Thoracic aorta (tissue), 2 donors: ENCODE data around the gene CCDC167. TPM values are rescaled to one million over a fixed set of nuclear protein-coding genes. Genes with fewer than 3 reads are reported as not detected.

Source experiments
- ATAC-seq: fragments of 150-250 bp; one replicate; pipeline ENCODE4 v1.8.0; 2017; ENCODE audit warnings: low read depth; ENCODE audit not compliant: insufficient number of reproducible peaks, low FRiP score
- DNase-seq: peaks from one replicate; pipeline ENCODE4 v3.0.0-alpha.2; 2020; ENCODE audit warnings: low spot score
- H3K27ac ChIP-seq, 2 donors: fragments of 200-600 bp; sonication (generic); 1 replicate in 1 of 2; 2 replicates in 1 of 2; pipeline ENCODE4 v1.5.1; 2016; ENCODE audit warnings: mild to moderate bottlenecking in 2 of 2, moderate library complexity in 2 of 2
- H3K27me3 ChIP-seq: fragments of 200-600 bp; sonication (generic); replicated peaks from 2 replicates; pipeline ENCODE4 v1.6.0; 2016; ENCODE audit warnings: mild to moderate bottlenecking; ENCODE audit not compliant: insufficient read depth
- H3K36me3 ChIP-seq: fragments of 200-600 bp; sonication (generic); one replicate; pipeline ENCODE4 v1.5.1; 2016
- H3K4me1 ChIP-seq, 2 donors: fragments of 200-600 bp; sonication (generic); 1 replicate in 1 of 2; 2 replicates in 1 of 2; pipeline versions ENCODE4 v1.5.1 to v1.6.0; 2016; ENCODE audit warnings: low read depth in 2 of 2, mild to moderate bottlenecking in 1 of 2; ENCODE audit not compliant: control insufficient read depth in 1 of 2
- H3K4me3 ChIP-seq: fragments of 200-600 bp; sonication (generic); 2 replicates; pipeline ENCODE4 v1.5.1; 2016; ENCODE audit warnings: mild to moderate bottlenecking
- H3K9me3 ChIP-seq: fragments of 200-600 bp; sonication (generic); 2 replicates; pipeline ENCODE4 v1.5.1; 2016
- CTCF ChIP-seq: fragments of 200-600 bp; sonication (generic); IDR thresholded peaks from one replicate; pipeline ENCODE4 v1.5.1; 2019; ENCODE audit warnings: antibody characterized with exemption
- total RNA-seq, 2 donors: library from RNA; depleted of rRNA; stranded (reverse); fragments of >200 nt; gene quantifications; one replicate each; pipeline versions ENCODE4 v1.1.0 to v1.2.3, GENCODE V29; 2016

CCDC167 gene
- total RNA-seq, 2 donors from 2014 or later, result 14.4 to 20.8 TPM

GRCh38 chr6:37460805-37461204 lies 38.9 kb downstream of the CCDC167 start:
- H3K27ac ChIP-seq, result no peak overlapping the region
- H3K27me3 ChIP-seq, result no peaks in the 10 kb centered on the region
- no peak overlapping the region for H3K4me3 ChIP-seq
- no peak for TF ChIP-seq CTCF
- DNase-seq (no peak), ATAC-seq (no peak)
- H3K4me1 ChIP-seq, result peaks cover 0 to 13% of the 10 kb centered on the region in 2 donors
- H3K36me3 ChIP-seq, result peaks cover 53% of the 10 kb centered on the region
- no peaks in the 10 kb centered on the region for H3K9me3 ChIP-seq

GRCh38 chr6:37459981-37460800 lies 39.5 kb downstream of the CCDC167 start:
- peaks cover 0 to 13% of the 10 kb centered on the region in 2 donors for H3K4me1 ChIP-seq
- no peak for DNase-seq
- H3K9me3 ChIP-seq, result no peaks in the 10 kb centered on the region
- H3K27ac ChIP-seq, result no peak overlapping the region
- H3K36me3 ChIP-seq, result peaks cover 53% of the 10 kb centered on the region
- no peak for TF ChIP-seq CTCF
- H3K4me3 ChIP-seq, result no peak overlapping the region
- ATAC-seq, result no peak
- H3K27me3 ChIP-seq, result no peaks in the 10 kb centered on the region

GRCh38 chr6:37456816-37457560 lies 42.7 kb downstream of the CCDC167 start:
- DNase-seq (no peak), ATAC-seq (peak; percentile 54)
- no peak for TF ChIP-seq CTCF
- Histone ChIP-seq H3K27me3 (no peaks in the 10 kb centered on the region), H3K27ac (no peak overlapping the region), H3K9me3 (no peaks in the 10 kb centered on the region), H3K36me3 (peaks cover 54% of the 10 kb centered on the region), H3K4me3 (no peak overlapping the region), H3K4me1 (peaks cover 0 to 13% of the 10 kb centered on the region in 2 donors)

GRCh38 chr6:37456126-37456525 lies 43.6 kb downstream of the CCDC167 start:
- peaks cover 0 to 13% of the 10 kb centered on the region in 2 donors for H3K4me1 ChIP-seq
- H3K27ac ChIP-seq, result no peak overlapping the region
- no peaks in the 10 kb centered on the region for H3K9me3 ChIP-seq
- ATAC-seq (no peak), DNase-seq (no peak)
- no peak for TF ChIP-seq CTCF
- no peak overlapping the region for H3K4me3 ChIP-seq
- peaks cover 54% of the 10 kb centered on the region for H3K36me3 ChIP-seq
- no peaks in the 10 kb centered on the region for H3K27me3 ChIP-seq

GRCh38 chr6:37454420-37455140 lies 45.1 kb downstream of the CCDC167 start:
- Histone ChIP-seq H3K36me3 (peaks cover 54% of the 10 kb centered on the region), H3K9me3 (no peaks in the 10 kb centered on the region), H3K4me3 (no peak overlapping the region), H3K27ac (no peak overlapping the region), H3K27me3 (no peaks in the 10 kb centered on the region), H3K4me1 (peaks cover 0 to 13% of the 10 kb centered on the region in 2 donors)
- no peak for DNase-seq
- no peak for TF ChIP-seq CTCF
- no peak for ATAC-seq
